CD4-positive, alpha-beta memory T cell (primary cell): ENCODE data around the gene GRAP2. TPM values are rescaled to one million over a fixed set of nuclear protein-coding genes. Genes with fewer than 3 reads are reported as not detected.
"Not testable (repeated sequence)": the region's sequence is repeated elsewhere in the genome, so short reads cannot be mapped to it uniquely, and the experiment has no call there.

Experiments used
- CTCF ChIA-PET: fragments of 350-600 bp; sonication (Branson Sonifier 250); formaldehyde crosslinking; loops from one replicate; lab custom pipeline; 2021; ENCODE audit warnings: inconsistent platforms; ENCODE audit not compliant: partially characterized antibody; lab: Charles Lee
- POLR2A ChIA-PET: fragments of 350-600 bp; sonication (Branson Sonifier 250); formaldehyde crosslinking; loops from one replicate; lab custom pipeline; 2021; ENCODE audit not compliant: partially characterized antibody; lab: Charles Lee
- DNase-seq, 5 donors: peaks; one replicate each; pipeline versions ENCODE4 v3.0.0 to v3.0.0-alpha.2; 2020 to 2022; ENCODE audit warnings: mixed read lengths in 1 of 5
- H3K27ac ChIP-seq: one replicate; pipeline ENCODE4 v1.7.0; 2013; ENCODE audit warnings: low read depth, low read length
- H3K27me3 ChIP-seq: 2 replicates; pipeline ENCODE4 v1.7.0; 2013; ENCODE audit warnings: mild to moderate bottlenecking, low read length, moderate library complexity; ENCODE audit not compliant: insufficient read depth
- H3K36me3 ChIP-seq: 2 replicates; pipeline ENCODE4 v1.7.0; 2013; ENCODE audit warnings: mild to moderate bottlenecking, low read length, moderate library complexity; ENCODE audit not compliant: insufficient read depth
- H3K4me1 ChIP-seq: 2 replicates; pipeline ENCODE4 v1.7.0; 2013; ENCODE audit warnings: mild to moderate bottlenecking, low read length, moderate library complexity; ENCODE audit not compliant: insufficient read depth
- H3K4me3 ChIP-seq, 2 donors: one replicate each; pipeline ENCODE4 v1.7.0; 2013; ENCODE audit warnings: low read length in 2 of 2, mild to moderate bottlenecking in 1 of 2
- H3K9me3 ChIP-seq, 2 donors: one replicate each; pipeline ENCODE4 v1.7.0; 2013; ENCODE audit warnings: low read length in 2 of 2, control low read depth in 1 of 2; ENCODE audit not compliant: control insufficient read depth in 1 of 2
- H3K27ac Mint-ChIP-seq, 7 donors: one replicate each; pipeline ENCODE4 v1.8.0; 2020 to 2021; ENCODE audit warnings: mixed read lengths in 7 of 7, mild to moderate bottlenecking in 6 of 7, inconsistent platforms in 3 of 7, moderate library complexity in 3 of 7
- H3K27me3 Mint-ChIP-seq, 2 donors: one replicate each; pipeline ENCODE4 v1.8.0; 2020 to 2021; ENCODE audit warnings: mixed read lengths in 2 of 2
- H3K36me3 Mint-ChIP-seq, 2 donors: one replicate each; pipeline ENCODE4 v1.8.0; 2020 to 2021; ENCODE audit warnings: mixed read lengths in 2 of 2, inconsistent platforms in 1 of 2, mild to moderate bottlenecking in 1 of 2
- H3K4me1 Mint-ChIP-seq, 4 donors: one replicate each; pipeline ENCODE4 v1.8.0; 2020 to 2021; ENCODE audit warnings: mixed read lengths in 4 of 4, mild to moderate bottlenecking in 1 of 4
- H3K4me3 Mint-ChIP-seq, 8 donors: one replicate each; pipeline ENCODE4 v1.8.0; 2020 to 2021; ENCODE audit warnings: mixed read lengths in 8 of 8, mild to moderate bottlenecking in 7 of 8, moderate library complexity in 6 of 8, inconsistent platforms in 3 of 8
- H3K9me3 Mint-ChIP-seq, 8 donors: one replicate each; pipeline ENCODE4 v1.8.0; 2020 to 2021; ENCODE audit warnings: mixed read lengths in 8 of 8, mild to moderate bottlenecking in 5 of 8, inconsistent platforms in 3 of 8, moderate library complexity in 1 of 8
- intact Hi-C: fragments of 100-400 bp; cut with micrococcal nuclease; formaldehyde crosslinking; loops from one replicate; pipeline ENCODE4 v1.15.1; 2023
- polyA plus RNA-seq, 2 donors: library from polyadenylated mRNA; unstranded; fragments of 300-500 nt; fragmentation: Illumina TruSeq; gene quantifications; one replicate each; pipeline ENCODE4 v1.2.3, GENCODE V29; 2021
- total RNA-seq, 2 experiments: library from RNA; stranded (reverse); gene quantifications; one replicate each; pipeline ENCODE4 v1.2.3, GENCODE V29; 2021

GRAP2 gene
- total and polyA plus RNA-seq, 4 experiments from 2014 or later, result 53.1 to 140 (median 110) TPM

- H3K27ac Mint-ChIP-seq, result peak overlapping the region in 2 of 7 donors; percentile 10 to 39
Measured at GRCh38 chr22:39992088-39992826, 91.4 kb downstream of the GRAP2 start.

GRCh38 chr22:39992894-39993293 lies 92.0 kb downstream of the GRAP2 start:
- POLR2A ChIA-PET, result interaction anchor here (0.6 kb wide), 1 partner anchor 14 kb away, joined by 3 read pairs; no protein-coding TSS in a partner anchor
- H3K9me3 ChIP-seq, H3K9me3 Mint-ChIP-seq, H3K27ac ChIP-seq, DNase-seq, H3K4me1 Mint-ChIP-seq, CTCF ChIA-PET, H3K36me3 ChIP-seq, intact Hi-C loops, H3K36me3 Mint-ChIP-seq, H3K4me3 ChIP-seq: not testable (repeated sequence)
- peaks cover 27% of the 10 kb centered on the region for H3K27me3 ChIP-seq
- peaks cover 27 to 33% of the 10 kb centered on the region in 2 donors for H3K27me3 Mint-ChIP-seq
- peak overlapping the region in 1 of 8 donors; percentile 2 for H3K4me3 Mint-ChIP-seq
- peak overlapping the region in 1 of 7 donors; percentile 10 for H3K27ac Mint-ChIP-seq
- H3K4me1 ChIP-seq, result peaks cover 11% of the 10 kb centered on the region

More at GRCh38 chr22:39992088-39992826, 91.4 kb downstream of the GRAP2 start:
- DNase-seq, result no peak
- H3K36me3 ChIP-seq, result no peaks in the 10 kb centered on the region
- Mint-ChIP-seq H3K27me3 (peaks cover 24 to 30% of the 10 kb centered on the region in 2 donors), H3K36me3 (no peaks in the 10 kb centered on the region), H3K4me3 (peak overlapping the region in 2 of 8 donors; percentile 2 to 57), H3K4me1 (peaks cover 5 to 9% (median 6%) of the 10 kb centered on the region in 4 donors), H3K9me3 (peaks cover 0 to 8% (median 0%) of the 10 kb centered on the region in 8 donors)
- H3K27ac ChIP-seq, result no peak overlapping the region
- H3K4me3 ChIP-seq, result no peak overlapping the region
- CTCF ChIA-PET, result no interaction called here
- H3K27me3 ChIP-seq, result peaks cover 25% of the 10 kb centered on the region
- H3K9me3 ChIP-seq, result no peaks in the 10 kb centered on the region
- POLR2A ChIA-PET, result interaction anchor here (0.6 kb wide), 1 partner anchor 14 kb away, joined by 3 read pairs; no protein-coding TSS in a partner anchor
- intact Hi-C loops, result no loop called here
- H3K4me1 ChIP-seq, result peaks cover 11% of the 10 kb centered on the region

GRCh38 chr22:39994041-39994565 lies 93.2 kb downstream of the GRAP2 start:
- H3K36me3 Mint-ChIP-seq, result no peaks in the 10 kb centered on the region
- Histone ChIP-seq H3K9me3 (no peaks in the 10 kb centered on the region), H3K36me3 (no peaks in the 10 kb centered on the region), H3K4me3 (no peak overlapping the region), H3K4me1 (peaks cover 11% of the 10 kb centered on the region), H3K27me3 (peaks cover 27% of the 10 kb centered on the region), H3K27ac (no peak overlapping the region)
- peak; percentile 47 to 83 (median 61) for DNase-seq
- peaks cover 27 to 40% of the 10 kb centered on the region in 2 donors for H3K27me3 Mint-ChIP-seq
- peak overlapping the region; percentile 15 to 77 (median 64) for H3K27ac Mint-ChIP-seq
- H3K9me3 Mint-ChIP-seq, result peaks cover 0 to 8% (median 0%) of the 10 kb centered on the region in 8 donors
- ChIA-PET POLR2A (interaction anchor here (0.8 to 1.5 kb wide), 3 partner anchors 14 to 73 kb away, joined by 3 to 7 read pairs (median 3); no protein-coding TSS in a partner anchor), CTCF (interaction anchor here (0.8 to 1.1 kb wide), 2 partner anchors 29 to 38 kb away, joined by 3 read pairs; no protein-coding TSS in a partner anchor)
- intact Hi-C loops, result no loop called here
- H3K4me1 Mint-ChIP-seq, result peaks cover 5 to 9% (median 6%) of the 10 kb centered on the region in 4 donors
- H3K4me3 Mint-ChIP-seq, result peak overlapping the region; percentile 19 to 84 (median 71)

- Mint-ChIP-seq H3K4me3 (peak within 1 kb of the TSS; percentile 38 to 84 (median 71)), H3K36me3 (no peaks in the 10 kb centered on the region), H3K4me1 (peaks cover 5 to 9% (median 6%) of the 10 kb centered on the region in 4 donors), H3K27ac (peak within 1 kb of the TSS; percentile 15 to 77 (median 64)), H3K27me3 (peaks cover 23 to 37% of the 10 kb centered on the region in 2 donors), H3K9me3 (peaks cover 0 to 6% (median 0%) of the 10 kb centered on the region in 8 donors)
- peaks cover 11% of the 10 kb centered on the region for H3K4me1 ChIP-seq
- H3K9me3 ChIP-seq, result no peaks in the 10 kb centered on the region
- intact Hi-C loops, result no loop called here
- peaks cover 27% of the 10 kb centered on the region for H3K27me3 ChIP-seq
- POLR2A ChIA-PET, result interaction anchor here (1.0 to 1.5 kb wide), 2 partner anchors 15 to 74 kb away, joined by 3 to 7 read pairs; no protein-coding TSS in a partner anchor
- peak in 4 of 5 donors; percentile 26 to 39 (median 28) for DNase-seq
- no peak within 1 kb of the TSS for H3K4me3 ChIP-seq
- H3K27ac ChIP-seq, result no peak within 1 kb of the TSS
- H3K36me3 ChIP-seq, result no peaks in the 10 kb centered on the region
- CTCF ChIA-PET, result interaction anchor here (0.8 to 1.1 kb wide), 2 partner anchors 30 to 38 kb away, joined by 3 read pairs; no protein-coding TSS in a partner anchor
Measured at GRCh38 chr22:39994566-39995392, 93.9 kb downstream of the GRAP2 start, which contains the start of gene FAM83F. TSS of gene FAM83F (plus strand) at chr22:39994954. CDS start at chr22:39995043, 89 bp downstream.

DNA sequence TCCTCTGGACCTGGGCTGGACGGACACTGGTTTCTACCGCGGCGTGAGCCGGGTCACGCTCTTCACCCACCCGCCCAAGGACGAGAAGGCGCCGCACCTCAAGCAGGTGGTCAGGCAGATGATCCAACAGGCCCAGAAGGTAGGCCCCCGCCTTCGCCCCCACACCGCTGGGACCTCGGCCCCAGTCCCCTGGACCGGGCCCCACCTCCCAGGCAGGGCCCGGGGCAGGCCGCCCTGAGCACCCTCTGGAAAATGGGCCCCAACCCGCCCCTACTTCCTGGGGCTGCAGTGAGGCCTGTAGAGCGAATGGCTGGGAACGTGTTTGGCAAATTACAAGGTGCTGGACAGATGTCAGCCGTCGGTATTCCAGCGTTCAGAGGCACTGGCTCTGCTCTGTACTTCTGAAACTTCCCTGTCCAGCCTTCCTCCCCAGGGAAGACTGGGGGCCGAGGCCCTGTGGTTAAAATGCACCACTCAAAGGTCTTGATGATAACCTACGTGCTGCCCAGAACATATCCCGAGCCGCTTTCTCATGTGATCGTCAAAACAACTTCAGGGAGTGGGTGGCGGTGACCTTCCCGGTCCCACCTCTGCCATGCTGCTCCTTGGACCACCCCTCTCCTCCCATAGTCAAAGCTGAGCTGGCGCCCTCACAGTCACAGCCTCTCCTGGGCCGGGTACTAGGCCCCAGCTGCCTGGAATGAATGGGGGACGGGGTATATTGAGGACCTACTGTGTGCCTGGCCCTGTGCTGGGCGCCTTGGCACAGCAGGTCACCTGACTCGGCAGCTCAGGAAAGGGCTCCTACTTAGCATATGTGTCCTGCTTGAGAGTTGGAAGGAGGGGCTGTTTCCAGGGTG lies 94.7 kb downstream of the GRAP2 start:
- H3K4me3 ChIP-seq, result no peak overlapping the region
- H3K36me3 Mint-ChIP-seq, result no peaks in the 10 kb centered on the region
- peak overlapping the region; percentile 35 to 50 (median 48) for H3K4me3 Mint-ChIP-seq
- CTCF ChIA-PET, result interaction anchor here (1.4 kb wide), 1 partner anchor 29 kb away, joined by 4 read pairs; no protein-coding TSS in a partner anchor
- intact Hi-C loops, result no loop called here
- peaks cover 11% of the 10 kb centered on the region for H3K4me1 ChIP-seq
- H3K27me3 Mint-ChIP-seq, result peaks cover 23 to 37% of the 10 kb centered on the region in 2 donors
- no peak overlapping the region for H3K27ac Mint-ChIP-seq
- H3K27ac ChIP-seq, result no peak overlapping the region
- POLR2A ChIA-PET, result no interaction called here
- peaks cover 26% of the 10 kb centered on the region for H3K27me3 ChIP-seq
- peaks cover 0 to 5% (median 0%) of the 10 kb centered on the region in 8 donors for H3K9me3 Mint-ChIP-seq
- H3K4me1 Mint-ChIP-seq, result peaks cover 5 to 9% (median 6%) of the 10 kb centered on the region in 4 donors
- no peaks in the 10 kb centered on the region for H3K36me3 ChIP-seq
- no peak for DNase-seq
- no peaks in the 10 kb centered on the region for H3K9me3 ChIP-seq

DNA sequence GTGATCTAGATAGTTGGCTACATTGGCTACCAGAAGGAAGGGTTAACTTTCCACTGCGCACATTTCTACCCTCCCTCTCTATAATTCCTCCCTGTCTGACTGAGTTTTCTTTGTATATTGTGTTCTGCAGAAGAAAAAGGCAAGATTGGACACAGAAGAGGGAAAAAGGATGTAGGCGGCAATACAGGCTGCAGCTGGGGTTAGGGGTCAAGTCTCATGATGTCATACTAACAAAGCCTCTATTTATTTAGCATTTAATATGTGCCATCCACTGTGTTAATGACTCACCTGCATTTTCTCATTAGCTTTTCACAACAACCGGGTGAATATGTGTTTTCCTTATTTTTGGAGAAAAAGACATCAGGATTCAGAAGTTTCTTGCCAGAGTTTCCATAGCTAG lies 95.8 kb downstream of the GRAP2 start:
- H3K4me3 ChIP-seq, result no peak overlapping the region
- no peak overlapping the region for H3K27ac Mint-ChIP-seq
- no peaks in the 10 kb centered on the region for H3K36me3 Mint-ChIP-seq
- H3K36me3 ChIP-seq, result no peaks in the 10 kb centered on the region
- ChIA-PET CTCF (interaction anchor here (1.0 to 1.4 kb wide), 2 partner anchors 28 to 462 kb away, joined by 3 to 4 read pairs; no protein-coding TSS in a partner anchor), POLR2A (no interaction called here)
- no peaks in the 10 kb centered on the region for H3K9me3 ChIP-seq
- H3K4me1 ChIP-seq, result peaks cover 11% of the 10 kb centered on the region
- H3K4me3 Mint-ChIP-seq, result peak overlapping the region in 2 of 8 donors; percentile 13 to 17
- peaks cover 23% of the 10 kb centered on the region for H3K27me3 ChIP-seq
- peaks cover 0 to 5% (median 0%) of the 10 kb centered on the region in 8 donors for H3K9me3 Mint-ChIP-seq
- H3K4me1 Mint-ChIP-seq, result peaks cover 5 to 9% (median 6%) of the 10 kb centered on the region in 4 donors
- DNase-seq, result no peak
- H3K27ac ChIP-seq, result no peak overlapping the region
- intact Hi-C loops, result no loop called here
- peaks cover 21 to 33% of the 10 kb centered on the region in 2 donors for H3K27me3 Mint-ChIP-seq
